Measurements from ENCODE around the gene SNX8.

DNA sequence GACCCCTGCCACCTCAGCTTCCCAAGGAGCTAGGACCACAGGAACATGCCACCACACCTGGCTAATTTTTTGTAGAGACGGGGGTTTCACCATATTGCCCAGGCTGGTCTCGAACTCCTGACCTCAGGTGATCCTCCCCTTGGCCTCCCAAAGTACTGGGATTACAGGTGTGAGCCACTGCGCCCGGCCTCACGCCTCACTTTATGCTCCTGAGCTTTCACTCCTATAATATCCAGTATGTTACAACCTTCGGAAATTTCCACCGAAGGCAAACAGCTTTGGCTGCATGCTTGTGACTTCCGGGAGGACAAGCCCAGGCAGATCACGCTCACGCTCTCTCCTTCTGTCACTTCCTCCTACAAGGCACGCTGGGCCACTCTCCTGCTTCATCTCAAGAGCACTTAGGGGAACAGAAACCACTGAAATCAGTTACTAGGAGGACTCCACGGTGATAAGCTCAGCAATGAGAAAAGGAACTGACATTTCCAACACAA lies 77.1 kb downstream of the SNX8 start:
- TF ChIP-seq, protein P1, sequence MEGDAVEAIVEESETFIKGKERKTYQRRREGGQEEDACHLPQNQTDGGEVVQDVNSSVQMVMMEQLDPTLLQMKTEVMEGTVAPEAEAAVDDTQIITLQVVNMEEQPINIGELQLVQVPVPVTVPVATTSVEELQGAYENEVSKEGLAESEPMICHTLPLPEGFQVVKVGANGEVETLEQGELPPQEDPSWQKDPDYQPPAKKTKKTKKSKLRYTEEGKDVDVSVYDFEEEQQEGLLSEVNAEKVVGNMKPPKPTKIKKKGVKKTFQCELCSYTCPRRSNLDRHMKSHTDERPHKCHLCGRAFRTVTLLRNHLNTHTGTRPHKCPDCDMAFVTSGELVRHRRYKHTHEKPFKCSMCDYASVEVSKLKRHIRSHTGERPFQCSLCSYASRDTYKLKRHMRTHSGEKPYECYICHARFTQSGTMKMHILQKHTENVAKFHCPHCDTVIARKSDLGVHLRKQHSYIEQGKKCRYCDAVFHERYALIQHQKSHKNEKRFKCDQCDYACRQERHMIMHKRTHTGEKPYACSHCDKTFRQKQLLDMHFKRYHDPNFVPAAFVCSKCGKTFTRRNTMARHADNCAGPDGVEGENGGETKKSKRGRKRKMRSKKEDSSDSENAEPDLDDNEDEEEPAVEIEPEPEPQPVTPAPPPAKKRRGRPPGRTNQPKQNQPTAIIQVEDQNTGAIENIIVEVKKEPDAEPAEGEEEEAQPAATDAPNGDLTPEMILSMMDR (IDR thresholded peaks at IDR 0.05 in 4 of 5, conservative IDR thresholded peaks at IDR 0.05 in 1 of 5): no peak
- TF ChIP-seq POLR2A (IDR thresholded peaks at IDR 0.05): peak in 1 of 2 donors; percentile 29
